SKM-1 treated with dmso at 0.1 percent for 144 hours (cell line): ENCODE measurements around the gene CLDN6.
"Not testable (repeated sequence)": the region's sequence is repeated elsewhere in the genome, so short reads cannot be mapped to it uniquely, and the experiment has no call there.

ENCODE experiments used
- DNase-seq: peaks from one replicate; lab custom pipeline; 2025; ENCODE audit not compliant: unreplicated experiment; lab: John Stamatoyannopoulos, UW

CLDN6 gene

GRCh38 chr16:3017794-3018506 lies at the start of gene CLDN6:
Gene CLDN6, minus strand, starts transcription at chr16:3018183. Its CDS starts 2,162 bp downstream, at chr16:3016021.
- DNase-seq = no peak

GRCh38 chr16:3066440-3066748 lies 48.4 kb upstream of the CLDN6 start:
- DNase-seq = no peak

GRCh38 chr16:3065742-3066439 lies 47.9 kb upstream of the CLDN6 start:
- no peak for DNase-seq

GRCh38 chr16:3065069-3065741 lies 47.2 kb upstream of the CLDN6 start, which contains the start of gene IL32:
Gene IL32, plus strand, starts transcription at chr16:3065640. Its CDS starts 172 bp downstream, at chr16:3065812.
- DNase-seq = no peak

GRCh38 chr16:3063625-3064386 lies 45.8 kb upstream of the CLDN6 start:
- DNase-seq = no peak

GRCh38 chr16:3062553-3062952 lies 44.6 kb upstream of the CLDN6 start:
- no peak for DNase-seq

GRCh38 chr16:3060339-3061127 lies 42.5 kb upstream of the CLDN6 start:
- DNase-seq = no peak

- DNase-seq = no peak
Observed at GRCh38 chr16:3059723-3060242, 41.8 kb upstream of the CLDN6 start.

GRCh38 chr16:3059041-3059722 lies 41.2 kb upstream of the CLDN6 start:
- peak; percentile 63 for DNase-seq

- DNase-seq = no peak
Observed at GRCh38 chr16:3058139-3059030, 40.4 kb upstream of the CLDN6 start.

GRCh38 chr16:3057181-3058138 lies 39.5 kb upstream of the CLDN6 start:
- no peak for DNase-seq

GRCh38 chr16:3056336-3057180 lies 38.6 kb upstream of the CLDN6 start:
- DNase-seq = no peak

- not testable (repeated sequence) for DNase-seq
Observed at GRCh38 chr16:3055734-3056115, 37.7 kb upstream of the CLDN6 start.

GRCh38 chr16:3054965-3055733 lies 37.2 kb upstream of the CLDN6 start:
- DNase-seq = peak; percentile 70

GRCh38 chr16:3053330-3053710 lies 35.3 kb upstream of the CLDN6 start:
- not testable (repeated sequence) for DNase-seq
